Measurements from ENCODE around the gene CAPN8. TPM values are rescaled to one million over a fixed set of nuclear protein-coding genes. Genes with fewer than 3 reads are reported as not detected.

Gene CAPN8
- total and polyA plus RNA-seq, 3 donors from 2014 or later: 1.4 to 4.3 (median 3.2) TPM

DNA sequence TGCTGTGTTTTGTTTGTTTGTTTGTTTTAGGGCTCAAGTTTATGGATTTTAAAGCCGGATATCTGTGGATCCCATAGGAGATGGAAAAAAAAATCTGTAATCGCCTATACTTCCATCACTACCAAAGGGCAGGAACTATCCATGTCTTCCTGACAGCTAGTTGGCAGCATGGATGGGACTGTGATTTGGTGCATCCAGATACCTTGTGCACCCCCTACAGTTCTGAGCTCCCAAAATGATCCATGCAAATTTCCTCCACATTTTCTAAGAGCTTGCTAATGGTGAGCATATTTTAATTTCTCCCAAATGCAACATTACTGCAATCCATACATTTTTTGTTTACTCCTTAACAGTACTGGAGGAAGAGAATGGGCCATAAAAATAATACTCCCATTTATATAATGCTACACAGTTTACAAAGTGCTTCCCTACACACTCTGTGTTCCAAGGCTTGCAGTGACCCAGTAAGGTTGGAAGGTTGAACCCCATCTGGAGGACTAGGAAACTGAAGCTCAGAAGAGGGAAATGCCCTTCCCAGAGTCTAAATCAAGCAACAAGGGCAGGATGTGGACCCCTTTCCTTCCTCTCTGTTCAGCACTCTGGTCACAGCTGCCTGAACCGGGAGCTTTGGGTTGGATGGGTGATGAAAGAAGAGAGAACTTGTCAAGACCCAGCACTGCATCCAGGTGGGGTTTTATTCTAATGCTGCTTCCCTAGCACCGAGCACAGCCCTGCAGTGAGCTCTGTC is 48.0 kb downstream of the CAPN8 start:
- Histone ChIP-seq H3K9me3 (no peaks in the 10 kb centered on the region), H3K36me3 (ENCODE audit: low read depth, missing control alignments) (no peaks in the 10 kb centered on the region), H3K27ac (no peak overlapping the region), H3K4me1 (no peaks in the 10 kb centered on the region), H3K27me3 (no peaks in the 10 kb centered on the region), H3K4me3 (no peak overlapping the region)
- TF ChIP-seq, protein P1, sequence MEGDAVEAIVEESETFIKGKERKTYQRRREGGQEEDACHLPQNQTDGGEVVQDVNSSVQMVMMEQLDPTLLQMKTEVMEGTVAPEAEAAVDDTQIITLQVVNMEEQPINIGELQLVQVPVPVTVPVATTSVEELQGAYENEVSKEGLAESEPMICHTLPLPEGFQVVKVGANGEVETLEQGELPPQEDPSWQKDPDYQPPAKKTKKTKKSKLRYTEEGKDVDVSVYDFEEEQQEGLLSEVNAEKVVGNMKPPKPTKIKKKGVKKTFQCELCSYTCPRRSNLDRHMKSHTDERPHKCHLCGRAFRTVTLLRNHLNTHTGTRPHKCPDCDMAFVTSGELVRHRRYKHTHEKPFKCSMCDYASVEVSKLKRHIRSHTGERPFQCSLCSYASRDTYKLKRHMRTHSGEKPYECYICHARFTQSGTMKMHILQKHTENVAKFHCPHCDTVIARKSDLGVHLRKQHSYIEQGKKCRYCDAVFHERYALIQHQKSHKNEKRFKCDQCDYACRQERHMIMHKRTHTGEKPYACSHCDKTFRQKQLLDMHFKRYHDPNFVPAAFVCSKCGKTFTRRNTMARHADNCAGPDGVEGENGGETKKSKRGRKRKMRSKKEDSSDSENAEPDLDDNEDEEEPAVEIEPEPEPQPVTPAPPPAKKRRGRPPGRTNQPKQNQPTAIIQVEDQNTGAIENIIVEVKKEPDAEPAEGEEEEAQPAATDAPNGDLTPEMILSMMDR (IDR thresholded peaks at IDR 0.05): no peak
- no peak for TF ChIP-seq POLR2A (IDR thresholded peaks at IDR 0.05)
- DNase-seq: no peak
- WGBS, 2 donors: 82% methylated on average over 4 of the region's 4 CpGs
- intact Hi-C loops (cut with DNase I; ENCODE audit: low total_unique reads): no loop called here

DNA sequence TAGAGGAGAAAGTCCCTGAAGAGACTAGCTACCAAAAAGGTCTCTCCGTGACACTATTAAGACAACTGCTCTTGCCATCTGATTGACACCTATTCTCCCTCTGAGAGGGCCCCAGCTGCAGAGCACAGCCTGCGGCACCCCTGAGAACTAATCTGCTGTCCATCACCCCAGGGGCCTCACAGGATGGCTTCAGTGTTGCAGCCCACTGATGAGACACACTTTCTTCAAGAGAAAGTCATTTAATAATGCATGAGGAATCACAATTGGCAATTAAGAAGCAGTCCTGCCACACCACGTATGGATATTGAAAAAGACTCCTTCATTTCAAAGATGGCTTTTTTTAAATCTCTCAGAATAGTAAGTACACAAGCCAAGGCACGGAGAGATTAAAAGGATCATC is 48.9 kb downstream of the CAPN8 start:
- intact Hi-C loops (cut with DNase I; ENCODE audit: low total_unique reads): no loop called here
- 94 to 98% methylated on average over 3 to 4 of the region's 4 CpGs for WGBS, 2 donors
- Histone ChIP-seq H3K27me3 (no peaks in the 10 kb centered on the region), H3K27ac (no peak overlapping the region), H3K4me3 (no peak overlapping the region), H3K9me3 (no peaks in the 10 kb centered on the region), H3K36me3 (ENCODE audit: low read depth, missing control alignments) (no peaks in the 10 kb centered on the region), H3K4me1 (no peaks in the 10 kb centered on the region)
- TF ChIP-seq, protein P1 (IDR thresholded peaks at IDR 0.05): no peak
- no peak for TF ChIP-seq POLR2A (IDR thresholded peaks at IDR 0.05)
- DNase-seq: no peak

DNA sequence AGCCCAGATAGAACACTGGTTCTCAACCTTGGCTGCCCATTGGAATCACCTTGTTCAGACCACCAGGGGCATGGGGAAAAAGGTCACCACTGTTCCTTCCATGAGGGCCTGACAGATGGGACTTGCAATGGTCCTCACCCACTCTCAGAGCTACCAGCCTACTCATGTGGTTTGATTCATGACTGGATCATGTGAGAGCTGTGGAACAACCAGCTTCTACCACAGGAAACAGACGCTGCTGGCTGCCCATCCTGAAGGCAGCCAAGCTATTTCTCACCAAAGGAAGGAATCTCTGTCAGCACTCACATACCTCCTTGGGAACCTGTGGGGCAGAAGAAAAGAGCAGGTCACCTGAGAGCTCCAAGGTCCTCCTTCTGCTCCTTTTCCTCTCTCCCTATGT is 53.6 kb downstream of the CAPN8 start:
- 40 to 41% methylated on average over 1 of the region's 1 CpG for WGBS, 2 donors
- no peaks in the 10 kb centered on the region for H3K27me3 ChIP-seq
- intact Hi-C loops (cut with DNase I; ENCODE audit: low total_unique reads): no loop called here
- H3K9me3 ChIP-seq: no peaks in the 10 kb centered on the region
- DNase-seq: no peak
- no peaks in the 10 kb centered on the region for H3K4me1 ChIP-seq
- no peak overlapping the region for H3K27ac ChIP-seq
- H3K36me3 ChIP-seq (ENCODE audit: low read depth, missing control alignments): no peaks in the 10 kb centered on the region
- H3K4me3 ChIP-seq: no peak overlapping the region
- TF ChIP-seq, protein P1 (IDR thresholded peaks at IDR 0.05): no peak
- no peak for TF ChIP-seq POLR2A (IDR thresholded peaks at IDR 0.05)

DNA sequence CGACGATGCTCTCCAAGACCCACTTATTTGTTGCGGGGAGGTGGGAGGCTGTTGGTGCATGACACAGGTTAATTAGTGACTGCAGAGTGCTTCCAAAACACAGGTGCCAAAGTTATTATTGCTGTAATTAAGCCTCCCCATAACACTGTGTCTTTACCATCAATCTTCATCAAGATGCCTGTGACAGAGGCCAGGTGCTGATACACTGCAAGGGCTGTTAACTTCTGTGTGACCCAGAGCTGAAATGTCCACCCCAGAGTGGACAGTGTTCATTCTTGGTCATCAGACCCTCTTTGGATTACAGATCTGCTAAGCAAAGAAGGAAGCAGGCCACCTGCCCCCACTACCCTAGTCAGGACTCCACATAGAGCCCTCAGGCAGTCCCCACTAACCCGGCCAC is 55.5 kb downstream of the CAPN8 start:
- H3K4me3 ChIP-seq: no peak overlapping the region
- no peaks in the 10 kb centered on the region for H3K4me1 ChIP-seq
- intact Hi-C loops (cut with DNase I; ENCODE audit: low total_unique reads): no loop called here
- H3K27ac ChIP-seq: no peak overlapping the region
- TF ChIP-seq, protein P1 (IDR thresholded peaks at IDR 0.05): no peak
- no peak for TF ChIP-seq POLR2A (IDR thresholded peaks at IDR 0.05)
- 96 to 100% methylated on average over 3 to 4 of the region's 4 CpGs for WGBS, 2 donors
- no peaks in the 10 kb centered on the region for H3K36me3 ChIP-seq (ENCODE audit: low read depth, missing control alignments)
- no peaks in the 10 kb centered on the region for H3K27me3 ChIP-seq
- no peak for DNase-seq
- no peaks in the 10 kb centered on the region for H3K9me3 ChIP-seq

DNA sequence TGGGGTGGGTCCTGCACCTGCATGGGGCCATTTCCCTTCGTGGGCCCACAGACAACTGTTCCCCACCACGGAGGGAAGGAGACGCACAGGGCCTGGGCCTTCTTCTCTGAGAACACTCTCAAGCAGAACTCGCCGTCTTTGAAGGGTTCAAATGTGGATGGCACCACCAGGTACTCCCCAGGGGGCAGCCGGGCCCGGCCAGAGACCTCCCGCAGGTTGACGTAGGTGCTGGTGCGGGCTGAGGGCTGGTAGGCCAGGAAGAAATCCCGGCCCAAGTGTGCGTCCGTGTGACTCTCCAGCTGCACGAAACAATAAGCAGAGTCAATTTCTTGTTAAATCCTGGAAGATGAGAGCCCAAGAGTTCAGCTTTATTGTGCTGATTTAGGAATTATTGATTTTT is 56.4 kb downstream of the CAPN8 start:
- Histone ChIP-seq H3K27me3 (no peaks in the 10 kb centered on the region), H3K36me3 (ENCODE audit: low read depth, missing control alignments) (no peaks in the 10 kb centered on the region), H3K27ac (no peak overlapping the region), H3K4me1 (no peaks in the 10 kb centered on the region), H3K4me3 (no peak overlapping the region), H3K9me3 (no peaks in the 10 kb centered on the region)
- WGBS, 2 donors: 92 to 99% methylated on average over 12 to 14 of the region's 14 CpGs
- no peak for TF ChIP-seq POLR2A (IDR thresholded peaks at IDR 0.05)
- TF ChIP-seq, protein P1 (IDR thresholded peaks at IDR 0.05): no peak
- DNase-seq: no peak
- intact Hi-C loops (cut with DNase I; ENCODE audit: low total_unique reads): no loop called here

Data from testis (tissue), 3 donors.